Measurements from ENCODE around the gene ZPR1. TPM values are rescaled to one million over a fixed set of nuclear protein-coding genes. Genes with fewer than 3 reads are reported as not detected.

The ZPR1 gene
- total and polyA plus RNA-seq, 8 donors = 30.5 to 59.6 (median 47.5) TPM

DNA sequence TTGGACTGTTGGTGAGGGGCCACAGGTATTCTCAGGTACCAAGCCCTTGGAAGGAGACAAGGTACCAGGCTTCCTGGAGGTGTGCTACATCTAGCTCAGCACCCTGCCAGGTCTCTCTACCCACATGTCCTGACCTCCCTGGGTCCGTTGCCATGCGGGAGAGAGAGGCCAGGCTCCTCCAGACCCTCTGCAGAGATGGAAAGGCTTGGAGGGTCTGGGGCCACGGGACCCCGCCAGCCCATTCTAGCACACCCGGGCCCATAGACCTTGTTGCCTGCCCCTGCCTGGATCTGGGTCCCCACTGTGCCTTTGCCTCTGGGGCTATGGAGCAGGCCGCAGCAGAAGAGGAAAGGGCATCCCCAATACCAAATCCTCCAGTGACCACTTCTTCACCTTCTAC is 39.6 kb upstream of the ZPR1 start:
- ATAC-seq (no peak), DNase-seq (no peak)
- Histone ChIP-seq H3K36me3 (no peaks in the 10 kb centered on the region), H3K4me3 (no peak overlapping the region), H3K27me3 (no peaks in the 10 kb centered on the region), H3K27ac (no peak overlapping the region), H3K9me3 (no peaks in the 10 kb centered on the region), H3K4me1 (peaks cover 0 to 3% of the 10 kb centered on the region in 2 donors)
- TF ChIP-seq, protein P1, sequence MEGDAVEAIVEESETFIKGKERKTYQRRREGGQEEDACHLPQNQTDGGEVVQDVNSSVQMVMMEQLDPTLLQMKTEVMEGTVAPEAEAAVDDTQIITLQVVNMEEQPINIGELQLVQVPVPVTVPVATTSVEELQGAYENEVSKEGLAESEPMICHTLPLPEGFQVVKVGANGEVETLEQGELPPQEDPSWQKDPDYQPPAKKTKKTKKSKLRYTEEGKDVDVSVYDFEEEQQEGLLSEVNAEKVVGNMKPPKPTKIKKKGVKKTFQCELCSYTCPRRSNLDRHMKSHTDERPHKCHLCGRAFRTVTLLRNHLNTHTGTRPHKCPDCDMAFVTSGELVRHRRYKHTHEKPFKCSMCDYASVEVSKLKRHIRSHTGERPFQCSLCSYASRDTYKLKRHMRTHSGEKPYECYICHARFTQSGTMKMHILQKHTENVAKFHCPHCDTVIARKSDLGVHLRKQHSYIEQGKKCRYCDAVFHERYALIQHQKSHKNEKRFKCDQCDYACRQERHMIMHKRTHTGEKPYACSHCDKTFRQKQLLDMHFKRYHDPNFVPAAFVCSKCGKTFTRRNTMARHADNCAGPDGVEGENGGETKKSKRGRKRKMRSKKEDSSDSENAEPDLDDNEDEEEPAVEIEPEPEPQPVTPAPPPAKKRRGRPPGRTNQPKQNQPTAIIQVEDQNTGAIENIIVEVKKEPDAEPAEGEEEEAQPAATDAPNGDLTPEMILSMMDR (IDR thresholded peaks at IDR 0.05) = no peak
- intact Hi-C loops (cut with DNase I) = no loop called here

DNA sequence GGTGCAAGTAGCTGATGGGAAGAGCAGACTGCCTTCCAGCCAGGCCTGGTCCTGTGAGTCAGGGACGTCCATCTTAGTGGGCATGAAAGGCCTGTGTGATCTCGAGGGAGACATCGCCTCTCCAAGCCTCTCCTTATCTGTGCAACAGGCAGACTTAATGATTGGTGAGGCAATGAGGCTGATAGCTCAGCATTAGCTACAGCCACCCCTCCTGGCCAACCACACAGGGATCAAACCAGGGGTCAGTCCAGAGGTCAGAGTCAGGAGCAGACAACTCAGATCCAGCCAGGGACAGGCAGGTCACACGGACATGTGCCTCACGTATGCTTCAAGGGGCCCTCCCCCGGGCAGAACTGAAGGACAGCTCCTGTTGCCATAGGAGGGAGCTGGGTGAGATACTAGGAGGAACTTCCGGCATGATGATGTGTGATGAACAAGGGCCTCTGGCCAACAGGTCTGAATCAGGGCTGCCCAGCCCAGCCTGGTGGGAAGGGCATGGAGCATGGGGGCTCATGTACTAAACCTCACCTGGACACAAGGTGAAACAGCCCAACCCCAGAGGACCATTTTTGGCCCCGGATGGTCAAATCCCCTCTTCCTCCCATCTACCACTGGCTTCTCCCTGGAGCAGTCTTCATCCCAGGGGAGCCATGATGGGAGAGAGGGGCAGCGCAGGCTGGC is 39.1 kb upstream of the ZPR1 start:
- intact Hi-C loops (cut with DNase I) = no loop called here
- TF ChIP-seq, protein P1 (IDR thresholded peaks at IDR 0.05) = no peak
- H3K27me3 ChIP-seq = no peaks in the 10 kb centered on the region
- H3K4me3 ChIP-seq = no peak overlapping the region
- H3K9me3 ChIP-seq = no peaks in the 10 kb centered on the region
- DNase-seq = no peak
- H3K27ac ChIP-seq = no peak overlapping the region
- no peaks in the 10 kb centered on the region for H3K36me3 ChIP-seq
- peaks cover 0 to 3% of the 10 kb centered on the region in 2 donors for H3K4me1 ChIP-seq
- ATAC-seq = no peak

DNA sequence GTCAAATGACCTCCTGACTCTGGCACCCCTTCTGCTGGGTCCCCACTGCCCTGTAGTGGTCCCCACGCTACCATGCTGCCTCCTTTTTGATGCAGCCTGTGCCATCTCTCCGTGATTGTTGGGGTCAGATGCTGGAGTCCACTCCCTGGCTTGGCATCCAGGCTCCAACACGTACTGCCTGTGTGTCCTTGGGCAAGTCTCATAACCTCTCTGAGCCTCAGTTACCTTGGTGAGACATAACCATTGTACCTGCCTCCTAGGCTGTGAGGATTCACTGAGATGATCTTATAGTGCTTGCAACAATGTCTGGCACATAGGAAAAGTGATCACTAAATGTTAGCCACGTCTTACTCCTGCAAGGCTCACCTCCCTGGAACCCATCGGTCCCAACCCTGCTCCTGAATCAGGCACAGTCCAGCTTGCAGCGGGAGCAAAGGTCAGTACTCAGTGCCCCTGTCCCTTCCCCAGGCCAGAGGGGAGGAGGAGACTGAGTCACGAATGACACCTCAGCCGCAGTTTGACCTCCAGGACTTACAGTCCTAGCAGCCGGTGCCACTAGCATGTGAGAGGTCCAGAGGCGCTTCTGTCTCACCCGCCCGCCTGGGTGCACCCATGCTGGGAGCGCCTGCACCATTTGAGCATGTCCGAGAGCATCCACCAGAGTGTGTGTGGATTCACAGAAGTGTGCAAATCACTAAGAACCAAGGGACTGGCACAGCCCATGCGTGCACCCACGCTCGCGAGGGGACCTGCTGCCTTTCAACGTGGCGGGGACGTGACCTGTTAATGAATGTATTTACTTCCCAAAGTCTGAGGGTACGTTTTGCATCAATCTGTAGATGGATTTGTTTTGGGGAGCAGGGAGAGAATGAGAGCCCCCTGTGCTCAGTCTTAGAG is 38.3 kb upstream of the ZPR1 start:
- Histone ChIP-seq H3K27me3 (no peaks in the 10 kb centered on the region), H3K9me3 (no peaks in the 10 kb centered on the region), H3K4me1 (peaks cover 0 to 3% of the 10 kb centered on the region in 2 donors), H3K4me3 (no peak overlapping the region), H3K36me3 (no peaks in the 10 kb centered on the region), H3K27ac (no peak overlapping the region)
- intact Hi-C loops (cut with DNase I) = no loop called here
- ATAC-seq (no peak), DNase-seq (no peak)
- TF ChIP-seq, protein P1 (IDR thresholded peaks at IDR 0.05) = no peak

DNA sequence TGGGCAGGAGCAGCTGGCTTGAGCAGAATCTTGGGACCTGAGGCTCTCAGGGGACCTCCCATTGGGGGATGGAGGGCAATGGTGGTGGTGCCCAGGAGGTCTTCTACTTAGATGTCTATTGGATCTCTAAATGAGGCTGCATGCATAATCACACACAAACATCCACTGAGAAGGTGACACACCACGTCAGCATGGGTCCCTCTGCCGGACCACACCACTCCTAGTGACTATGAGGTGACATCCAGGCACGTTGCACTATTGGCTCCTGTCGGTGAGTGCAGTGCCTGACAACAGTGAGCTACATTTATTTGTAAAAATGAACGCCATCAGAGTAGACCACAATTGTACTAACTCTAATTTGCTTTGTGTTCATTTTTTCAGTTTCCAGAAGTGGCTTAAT is 37.6 kb upstream of the ZPR1 start:
- Histone ChIP-seq H3K36me3 (no peaks in the 10 kb centered on the region), H3K9me3 (no peaks in the 10 kb centered on the region), H3K4me3 (no peak overlapping the region), H3K27ac (no peak overlapping the region), H3K27me3 (no peaks in the 10 kb centered on the region), H3K4me1 (peaks cover 0 to 3% of the 10 kb centered on the region in 2 donors)
- intact Hi-C loops (cut with DNase I) = no loop called here
- ATAC-seq (no peak), DNase-seq (no peak)
- TF ChIP-seq, protein P1 (IDR thresholded peaks at IDR 0.05) = no peak
